ENCODE measurements around the gene KCTD7.

- TF ChIP-seq POLR2A (IDR thresholded peaks at IDR 0.05; ENCODE audit: low read depth, low read length), result no peak
- no peak for TF ChIP-seq POLR2AphosphoS5 (IDR thresholded peaks at IDR 0.05; ENCODE audit: low read depth, low read length)
- no peak for TF ChIP-seq SPI1 (IDR thresholded peaks at IDR 0.05; ENCODE audit: low read depth, low read length)
- no peak for TF ChIP-seq POU2F2 (IDR thresholded peaks at IDR 0.05; ENCODE audit: low read depth, low read length)
- no peak for TF ChIP-seq PAX5 (IDR thresholded peaks at IDR 0.05; ENCODE audit: insufficient read depth, low read length, severe bottlenecking)
- no peak for TF ChIP-seq TAF1 (IDR thresholded peaks at IDR 0.05; ENCODE audit: low read depth, low read length)
Measured at GRCh38 chr7:66662646-66663264, 34.1 kb downstream of the KCTD7 start.

Data from GM12891 (cell line).